Esophagus squamous epithelium (tissue), 5 donors: ENCODE results near the gene SLC2A4RG. TPM values are rescaled to one million over a fixed set of nuclear protein-coding genes. Genes with fewer than 3 reads are reported as not detected.

Source experiments
- DNase-seq: peaks from one replicate; lab custom pipeline; 2025; lab: John Stamatoyannopoulos, UW
- H3K27ac ChIP-seq, 4 donors: fragments of 200-600 bp; sonication (generic); one replicate each; pipeline ENCODE4 v1.5.1; 2016 to 2019; ENCODE audit warnings: mild to moderate bottlenecking in 1 of 4
- H3K27me3 ChIP-seq, 4 donors: fragments of 200-600 bp; sonication (generic); 1 replicate in 3 of 4; 2 replicates in 1 of 4; pipeline versions ENCODE4 v1.5.1 to v1.6.0; 2017 to 2021; ENCODE audit warnings: antibody characterized with exemption in 1 of 4
- H3K36me3 ChIP-seq, 3 donors: fragments of 200-600 bp; sonication (generic); one replicate each; pipeline ENCODE4 v1.5.1; 2016 to 2019
- H3K4me1 ChIP-seq, 3 donors: fragments of 200-600 bp; sonication (generic); one replicate each; pipeline ENCODE4 v1.5.1; 2017 to 2019
- H3K4me3 ChIP-seq, 4 donors: fragments of 200-600 bp; sonication (generic); 1 replicate in 3 of 4; 2 replicates in 1 of 4; pipeline ENCODE4 v1.5.1; 2016 to 2019; ENCODE audit warnings: mild to moderate bottlenecking in 2 of 4, moderate library complexity in 1 of 4
- H3K9me3 ChIP-seq, 3 donors: fragments of 200-600 bp; sonication (generic); one replicate each; pipeline ENCODE4 v1.5.1; 2016 to 2019
- CTCF ChIP-seq, 6 experiments: fragments of 450-650 bp in 4 of 6; fragments of 200-600 bp in 2 of 6; sonication (generic) in 2 of 6; IDR thresholded peaks; one replicate each; pipeline ENCODE4 v1.5.1; 2016 to 2019; ENCODE audit warnings: antibody characterized with exemption in 6 of 6, mild to moderate bottlenecking in 4 of 6, moderate library complexity in 4 of 6
- POLR2A ChIP-seq, 4 donors: fragments of 450-650 bp; IDR thresholded peaks; one replicate each; pipeline ENCODE4 v1.6.1; 2017; ENCODE audit warnings: antibody characterized with exemption in 4 of 4, mild to moderate bottlenecking in 4 of 4, moderate library complexity in 3 of 4
- WGBS, 2 donors: methylation state at CpG; one replicate each; pipeline ENCODE4 v1.1.5; 2018; 5-methylcytosine and 5-hydroxymethylcytosine counted together
- intact Hi-C: fragments of 100-400 bp; cut with DNase I; formaldehyde crosslinking; loops from one replicate; pipeline ENCODE4 v1.15.0; 2022
- total RNA-seq, 4 donors: library from RNA; depleted of rRNA; stranded (reverse); fragments of >200 nt; gene quantifications; one replicate each; pipeline ENCODE4 v1.1.0, GENCODE V29; 2016
- donor health status: DM: yes; HTN: yes; CAD: no.

The SLC2A4RG gene
- total RNA-seq, 4 donors from 2014 or later, result 37.0 to 55.5 (median 50.2) TPM

GRCh38 chr20:63708301-63709148 is 31.1 kb upstream of the SLC2A4RG start:
- no peaks in the 10 kb centered on the region for H3K9me3 ChIP-seq
- H3K27ac ChIP-seq, result peak overlapping the region; percentile 91 to 98 (median 94)
- intact Hi-C loops, result no loop called here
- peak overlapping the region; percentile 66 to 98 (median 88) for H3K4me3 ChIP-seq
- no peak for DNase-seq
- H3K27me3 ChIP-seq, result no peaks in the 10 kb centered on the region
- peaks cover 10 to 77% (median 29%) of the 10 kb centered on the region in 3 donors for H3K36me3 ChIP-seq
- TF ChIP-seq POLR2A (IDR thresholded peaks at IDR 0.05) (no peak), CTCF (IDR thresholded peaks at IDR 0.05) (no peak)
- WGBS, 2 donors, result 50 to 66% methylated on average over 21 to 26 of the region's 67 CpGs
- H3K4me1 ChIP-seq, result peaks cover 22 to 43% (median 23%) of the 10 kb centered on the region in 3 donors

GRCh38 chr20:63709149-63709527 is 30.4 kb upstream of the SLC2A4RG start:
- Histone ChIP-seq H3K27me3 (no peaks in the 10 kb centered on the region), H3K27ac (peak overlapping the region in 2 of 4 donors; percentile 94 to 98), H3K9me3 (peaks cover 0 to under 1% (median 0%) of the 10 kb centered on the region in 3 donors), H3K4me3 (peak overlapping the region in 3 of 4 donors; percentile 66 to 98 (median 89)), H3K36me3 (peaks cover 10 to 77% (median 26%) of the 10 kb centered on the region in 3 donors), H3K4me1 (peaks cover 22 to 43% (median 23%) of the 10 kb centered on the region in 3 donors)
- DNase-seq, result no peak
- WGBS, 2 donors, result 92 to 100% methylated on average over 1 to 10 of the region's 17 CpGs
- intact Hi-C loops, result no loop called here
- TF ChIP-seq POLR2A (IDR thresholded peaks at IDR 0.05) (no peak), CTCF (IDR thresholded peaks at IDR 0.05) (no peak)

- no peaks in the 10 kb centered on the region for H3K27me3 ChIP-seq
- no peak for DNase-seq
- no peak overlapping the region for H3K4me3 ChIP-seq
- intact Hi-C loops, result no loop called here
- TF ChIP-seq POLR2A (IDR thresholded peaks at IDR 0.05) (no peak), CTCF (IDR thresholded peaks at IDR 0.05) (no peak)
- peaks cover 0 to 14% (median 7%) of the 10 kb centered on the region in 3 donors for H3K9me3 ChIP-seq
- 78 to 79% methylated on average over 12 of the region's 12 CpGs for WGBS, 2 donors
- peaks cover 0 to 76% (median 12%) of the 10 kb centered on the region in 3 donors for H3K36me3 ChIP-seq
- peaks cover 20 to 36% (median 21%) of the 10 kb centered on the region in 3 donors for H3K4me1 ChIP-seq
- no peak overlapping the region for H3K27ac ChIP-seq
These were observed 28.4 kb upstream of the SLC2A4RG start for GRCh38 chr20:63711085-63711645.

GRCh38 chr20:63712191-63712590 is 27.4 kb upstream of the SLC2A4RG start:
- no peak for TF ChIP-seq POLR2A (IDR thresholded peaks at IDR 0.05)
- intact Hi-C loops, result no loop called here
- Histone ChIP-seq H3K27ac (no peak overlapping the region), H3K36me3 (peaks cover 0 to 82% (median 9%) of the 10 kb centered on the region in 3 donors), H3K27me3 (no peaks in the 10 kb centered on the region), H3K4me1 (peaks cover 10 to 25% (median 14%) of the 10 kb centered on the region in 3 donors), H3K4me3 (no peak overlapping the region), H3K9me3 (peaks cover 0 to 14% (median 7%) of the 10 kb centered on the region in 3 donors)
- DNase-seq, result no peak
- 92 to 100% methylated on average over 1 of the region's 1 CpG for WGBS, 2 donors

GRCh38 chr20:63714858-63715257 is 24.7 kb upstream of the SLC2A4RG start:
- no peak overlapping the region for H3K27ac ChIP-seq
- H3K4me1 ChIP-seq, result peaks cover 0 to 7% (median 0%) of the 10 kb centered on the region in 3 donors
- TF ChIP-seq POLR2A (IDR thresholded peaks at IDR 0.05) (no peak), CTCF (IDR thresholded peaks at IDR 0.05) (no peak)
- WGBS, 2 donors, result 95 to 96% methylated on average over 5 of the region's 5 CpGs
- peaks cover 0 to 99% (median 16%) of the 10 kb centered on the region in 3 donors for H3K36me3 ChIP-seq
- H3K27me3 ChIP-seq, result no peaks in the 10 kb centered on the region
- intact Hi-C loops, result no loop called here
- no peak overlapping the region for H3K4me3 ChIP-seq
- H3K9me3 ChIP-seq, result peaks cover 0 to 29% (median 19%) of the 10 kb centered on the region in 3 donors
- no peak for DNase-seq
